HepG2 (cell line): ENCODE measurements around the gene MINDY2. TPM values are rescaled to one million over a fixed set of nuclear protein-coding genes. Genes with fewer than 3 reads are reported as not detected.

Source experiments
- CENPBD1 ChIP-seq: sonication (generic); formaldehyde crosslinking; IDR thresholded peaks from 2 replicates; pipeline ENCODE4 v1.8.0; 2022; ENCODE audit warnings: missing genetic modification reagents, low read depth, mild to moderate bottlenecking, borderline replicate concordance
- CREM ChIP-seq, 2 experiments: sonication (generic) in 1 of 2; formaldehyde crosslinking in 1 of 2; IDR thresholded peaks; 2 replicates each; pipeline versions ENCODE4 v1.4.0 to v1.6.1; 2016 to 2020; ENCODE audit warnings: antibody characterized with exemption in 1 of 2, mild to moderate bottlenecking in 1 of 2, missing genetic modification reagents in 1 of 2
- DZIP1 ChIP-seq: sonication (generic); formaldehyde crosslinking; IDR thresholded peaks from 2 replicates; pipeline ENCODE4 v1.5.0; 2020; ENCODE audit warnings: mild to moderate bottlenecking, missing genetic modification reagents
- ESRRA ChIP-seq: sonication (generic); formaldehyde crosslinking; IDR thresholded peaks from 2 replicates; pipeline ENCODE4 v1.5.1; 2020; ENCODE audit warnings: mild to moderate bottlenecking, low read depth, missing genetic modification reagents
- FOXC1 ChIP-seq: sonication (generic); formaldehyde crosslinking; IDR thresholded peaks from 2 replicates; pipeline ENCODE4 v1.8.0; 2022; ENCODE audit warnings: mild to moderate bottlenecking, missing genetic modification reagents, borderline replicate concordance
- HNF4G ChIP-seq, 2 experiments: sonication (generic) in 1 of 2; formaldehyde crosslinking in 1 of 2; IDR thresholded peaks; 2 replicates each; pipeline versions ENCODE4 v1.4.0 to v1.6.1; 2011 to 2020; ENCODE audit warnings: borderline replicate concordance in 2 of 2, low read depth in 2 of 2, mild to moderate bottlenecking in 2 of 2, low read length in 1 of 2, missing genetic modification reagents in 1 of 2, moderate library complexity in 1 of 2
- PRMT3 ChIP-seq: sonication (generic); formaldehyde crosslinking; IDR thresholded peaks from 2 replicates; pipeline ENCODE4 v1.8.1; 2022; ENCODE audit warnings: low read depth, mild to moderate bottlenecking, moderate library complexity, missing genetic modification reagents, borderline replicate concordance
- SP5 ChIP-seq: IDR thresholded peaks from 2 replicates; pipeline ENCODE4 v1.6.1; 2016; ENCODE audit warnings: low read depth, borderline replicate concordance
- ZBTB42 ChIP-seq: sonication (generic); formaldehyde crosslinking; IDR thresholded peaks from 2 replicates; pipeline ENCODE4 v1.5.0; 2020; ENCODE audit warnings: mild to moderate bottlenecking, missing genetic modification reagents
- ZFP36L1 ChIP-seq: sonication (generic); formaldehyde crosslinking; IDR thresholded peaks from 2 replicates; pipeline ENCODE4 v1.8.0; 2022; ENCODE audit warnings: mild to moderate bottlenecking, missing genetic modification reagents, moderate library complexity
- ZNF17 ChIP-seq: sonication (generic); formaldehyde crosslinking; IDR thresholded peaks from 2 replicates; pipeline ENCODE4 v1.5.0; 2020; ENCODE audit warnings: mild to moderate bottlenecking, missing genetic modification reagents
- ZNF33A ChIP-seq: sonication (generic); formaldehyde crosslinking; IDR thresholded peaks from 2 replicates; pipeline ENCODE4 v1.5.1; 2020; ENCODE audit warnings: missing genetic modification reagents, mild to moderate bottlenecking, moderate library complexity, borderline replicate concordance
- ZNF343 ChIP-seq: sonication (generic); formaldehyde crosslinking; IDR thresholded peaks from 2 replicates; pipeline ENCODE4 v1.4.0; 2020; ENCODE audit warnings: mild to moderate bottlenecking, missing genetic modification reagents
- ZNF607 ChIP-seq: sonication (generic); formaldehyde crosslinking; IDR thresholded peaks from 2 replicates; pipeline ENCODE4 v1.5.1; 2020; ENCODE audit warnings: missing genetic modification reagents, mild to moderate bottlenecking, borderline replicate concordance
- ZNF747 ChIP-seq: sonication (generic); formaldehyde crosslinking; IDR thresholded peaks from 2 replicates; pipeline ENCODE4 v1.8.1; 2023; ENCODE audit warnings: missing genetic modification reagents, mild to moderate bottlenecking, borderline replicate concordance
- ZSCAN9 ChIP-seq: IDR thresholded peaks from 2 replicates; pipeline ENCODE4 v1.6.1; 2016; ENCODE audit warnings: borderline replicate concordance
- polyA plus RNA-seq, 8 experiments: library from polyadenylated mRNA; depleted of rRNA in 3 of 8; stranded (reverse) in 7 of 8; unstranded in 1 of 8; fragments of >200 nt; fragmentation: Illumina TruSeq in 4 of 8; extraction: Trizol in 4 of 8; gene quantifications; 2 replicates each; pipeline versions ENCODE4 v1.2.1 to v1.2.3, GENCODE V29; 2011 to 2016; ENCODE audit warnings: low read depth in 4 of 8, missing spikeins in 1 of 8, mixed read lengths in 1 of 8; ENCODE audit not compliant: insufficient read depth in 1 of 8
- total RNA-seq, 5 experiments: library from RNA; depleted of rRNA; stranded (reverse); fragments of >200 nt; fragmentation: Illumina TruSeq; extraction: Trizol; gene quantifications; 2 replicates each; pipeline ENCODE4 v1.2.3, GENCODE V29; 2016; ENCODE audit warnings: low read depth in 1 of 5
- TF ChIP-seq, protein P1 (sequence below): sonication (generic); formaldehyde crosslinking; IDR thresholded peaks from 2 replicates; pipeline ENCODE4 v1.4.0; 2020; ENCODE audit warnings: mild to moderate bottlenecking, missing genetic modification reagents

Gene MINDY2
- total and polyA plus RNA-seq, 2 of the 13 experiments (the other 11 are each of a cell fraction or from before 2014, with no cell fraction given): 7.2 to 12.6 TPM

DNA sequence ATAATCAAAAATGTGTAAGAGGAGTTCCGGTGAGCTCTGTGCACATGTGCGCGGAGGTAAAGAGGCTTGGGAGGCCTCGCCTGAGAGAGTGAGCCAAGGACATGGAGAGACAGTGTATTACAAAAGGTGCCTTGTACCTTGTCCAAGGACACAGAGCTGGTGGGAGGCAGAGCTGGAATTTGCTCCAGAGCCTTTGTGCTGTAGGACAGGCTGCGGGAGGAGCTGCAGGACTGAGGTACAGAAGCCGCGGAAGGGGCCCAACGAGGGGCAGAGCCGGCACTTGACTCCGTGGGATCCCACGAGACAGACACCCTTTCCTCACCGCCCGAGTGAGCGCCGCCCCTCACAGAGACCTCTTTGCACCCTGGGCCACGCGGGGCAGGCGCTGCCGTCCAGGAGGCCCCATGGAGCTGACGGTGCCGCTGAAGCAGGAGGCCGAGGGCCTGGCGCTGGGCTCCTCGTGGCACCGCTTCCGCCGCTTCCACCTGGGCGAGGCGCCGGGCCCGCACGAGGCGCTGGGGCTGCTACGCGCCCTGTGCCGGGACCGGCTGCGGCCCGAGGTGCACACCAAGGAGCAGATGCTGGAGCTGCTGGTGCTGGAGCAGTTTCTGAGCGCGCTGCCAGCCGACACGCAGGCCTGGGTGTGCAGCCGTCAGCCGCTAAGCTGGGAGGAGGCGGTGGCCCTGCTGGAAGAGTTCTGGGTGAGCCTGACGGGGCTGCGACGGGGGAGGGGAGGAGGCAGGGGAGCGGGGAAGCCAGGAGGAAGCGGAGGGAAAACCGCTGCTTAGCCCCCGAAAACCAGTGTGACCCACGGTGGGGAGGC lies 93.7 kb downstream of the MINDY2 start (continued):
- TF ChIP-seq DZIP1 (CRISPR knock-in tag): peak; percentile 55
- peak; percentile 55; the same call in 1 of the 2 replicates for TF ChIP-seq ZFP36L1 (CRISPR knock-in tag)
- peak; percentile 29; the same call in 1 of the 2 replicates for TF ChIP-seq ZNF17
- TF ChIP-seq HNF4G (IDR thresholded peaks at IDR 0.05; ENCODE audit: borderline replicate concordance, low read depth, low read length): peak; percentile 91
- TF ChIP-seq HNF4G (CRISPR knock-in tag; IDR thresholded peaks at IDR 0.05; ENCODE audit: borderline replicate concordance, low read depth): peak; percentile 63; the same call in 1 of the 2 replicates
- peak; percentile 92 for TF ChIP-seq PRMT3 (CRISPR knock-in tag)
- TF ChIP-seq ZBTB42 (CRISPR knock-in tag): peak; percentile 49; the same call in 1 of the 2 replicates
- peak; percentile 73; the same call in 1 of the 2 replicates for TF ChIP-seq ZNF747 (CRISPR knock-in tag)
- peak; percentile 91 for TF ChIP-seq ESRRA
- peak; percentile 71; the same call in 1 of the 2 replicates for TF ChIP-seq ZNF343 (CRISPR knock-in tag)
- TF ChIP-seq SP5 (CRISPR knock-in tag): peak; percentile 47
- peak; percentile 17; the same call in 1 of the 2 replicates for TF ChIP-seq ZSCAN9 (CRISPR knock-in tag)
- peak; percentile 86; the same call in 1 of the 2 replicates for TF ChIP-seq ZNF607 (CRISPR knock-in tag)
- TF ChIP-seq CREM (IDR thresholded peaks at IDR 0.05): peak; percentile 60; the same call in 1 of the 2 replicates
- no peak for TF ChIP-seq CREM (CRISPR knock-in tag; IDR thresholded peaks at IDR 0.05)
- no peak for TF ChIP-seq ZNF33A (CRISPR knock-in tag)
- TF ChIP-seq CENPBD1 (CRISPR knock-in tag): peak; percentile 83; the same call in 1 of the 2 replicates
- TF ChIP-seq, protein P1, sequence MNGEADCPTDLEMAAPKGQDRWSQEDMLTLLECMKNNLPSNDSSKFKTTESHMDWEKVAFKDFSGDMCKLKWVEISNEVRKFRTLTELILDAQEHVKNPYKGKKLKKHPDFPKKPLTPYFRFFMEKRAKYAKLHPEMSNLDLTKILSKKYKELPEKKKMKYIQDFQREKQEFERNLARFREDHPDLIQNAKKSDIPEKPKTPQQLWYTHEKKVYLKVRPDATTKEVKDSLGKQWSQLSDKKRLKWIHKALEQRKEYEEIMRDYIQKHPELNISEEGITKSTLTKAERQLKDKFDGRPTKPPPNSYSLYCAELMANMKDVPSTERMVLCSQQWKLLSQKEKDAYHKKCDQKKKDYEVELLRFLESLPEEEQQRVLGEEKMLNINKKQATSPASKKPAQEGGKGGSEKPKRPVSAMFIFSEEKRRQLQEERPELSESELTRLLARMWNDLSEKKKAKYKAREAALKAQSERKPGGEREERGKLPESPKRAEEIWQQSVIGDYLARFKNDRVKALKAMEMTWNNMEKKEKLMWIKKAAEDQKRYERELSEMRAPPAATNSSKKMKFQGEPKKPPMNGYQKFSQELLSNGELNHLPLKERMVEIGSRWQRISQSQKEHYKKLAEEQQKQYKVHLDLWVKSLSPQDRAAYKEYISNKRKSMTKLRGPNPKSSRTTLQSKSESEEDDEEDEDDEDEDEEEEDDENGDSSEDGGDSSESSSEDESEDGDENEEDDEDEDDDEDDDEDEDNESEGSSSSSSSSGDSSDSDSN (CRISPR knock-in tag): peak; percentile 93
- peak; percentile 85; the same call in 1 of the 2 replicates for TF ChIP-seq FOXC1 (CRISPR knock-in tag)
